ENCODE results near the gene FAM107B. TPM values are rescaled to one million over a fixed set of nuclear protein-coding genes. Genes with fewer than 3 reads are reported as not detected.
A peak's percentile ranks its signal among the peaks of the same experiment; 100 is the strongest.

The FAM107B gene
- total RNA-seq, 1 donor from 2014 or later, result 43.0 TPM

DNA sequence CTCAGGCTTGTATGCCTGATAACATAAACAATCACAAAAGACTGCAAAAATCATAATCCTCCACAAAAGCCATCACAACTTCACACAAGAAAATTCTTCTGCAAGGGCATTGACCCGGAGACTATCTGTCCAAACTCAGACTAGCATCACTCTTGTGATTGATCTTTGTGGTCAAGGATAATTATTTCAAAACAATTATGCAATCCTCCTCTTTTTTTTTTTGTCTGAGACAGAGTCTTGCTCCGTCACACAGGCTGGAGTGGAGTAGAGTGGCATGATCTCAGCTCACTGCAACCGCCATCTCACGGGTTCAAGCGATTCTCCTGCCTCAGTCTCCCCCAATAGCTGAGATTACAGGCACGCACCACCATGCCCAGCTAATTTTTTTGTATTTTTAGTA lies 41.0 kb upstream of the FAM107B start:
- Histone ChIP-seq H3K4me2 (no peak overlapping the region), H3K27ac (no peak overlapping the region), H3K27me3 (no peaks in the 10 kb centered on the region), H3K4me1 (no peaks in the 10 kb centered on the region), H4K20me1 (ENCODE audit: low read depth) (no peaks in the 10 kb centered on the region), H2AFZ (replicated peaks) (no peak overlapping the region), H3K9ac (no peak overlapping the region), H3K9me3 (ENCODE audit: low read depth) (no peaks in the 10 kb centered on the region), H3K4me3 (no peak overlapping the region), H3K79me2 (ENCODE audit: low read depth) (no peaks in the 10 kb centered on the region), H3K36me3 (no peaks in the 10 kb centered on the region), H3F3A (ENCODE audit: low read depth) (no peaks in the 10 kb centered on the region)
- Mint-ChIP-seq H3K27me3 (ENCODE audit: insufficient read depth, low read depth) (no peaks in the 10 kb centered on the region), H3K36me3 (no peaks in the 10 kb centered on the region), H3K27ac (no peak overlapping the region), H3K4me1 (peaks cover 3% of the 10 kb centered on the region), H3K4me3 (no peak overlapping the region), H3K9me3 (no peaks in the 10 kb centered on the region)
- no peak for TF ChIP-seq EZH2phosphoT487 (IDR thresholded peaks at IDR 0.05)
- no peak for TF ChIP-seq EZH2 (IDR thresholded peaks at IDR 0.05)
- TF ChIP-seq, protein P1, sequence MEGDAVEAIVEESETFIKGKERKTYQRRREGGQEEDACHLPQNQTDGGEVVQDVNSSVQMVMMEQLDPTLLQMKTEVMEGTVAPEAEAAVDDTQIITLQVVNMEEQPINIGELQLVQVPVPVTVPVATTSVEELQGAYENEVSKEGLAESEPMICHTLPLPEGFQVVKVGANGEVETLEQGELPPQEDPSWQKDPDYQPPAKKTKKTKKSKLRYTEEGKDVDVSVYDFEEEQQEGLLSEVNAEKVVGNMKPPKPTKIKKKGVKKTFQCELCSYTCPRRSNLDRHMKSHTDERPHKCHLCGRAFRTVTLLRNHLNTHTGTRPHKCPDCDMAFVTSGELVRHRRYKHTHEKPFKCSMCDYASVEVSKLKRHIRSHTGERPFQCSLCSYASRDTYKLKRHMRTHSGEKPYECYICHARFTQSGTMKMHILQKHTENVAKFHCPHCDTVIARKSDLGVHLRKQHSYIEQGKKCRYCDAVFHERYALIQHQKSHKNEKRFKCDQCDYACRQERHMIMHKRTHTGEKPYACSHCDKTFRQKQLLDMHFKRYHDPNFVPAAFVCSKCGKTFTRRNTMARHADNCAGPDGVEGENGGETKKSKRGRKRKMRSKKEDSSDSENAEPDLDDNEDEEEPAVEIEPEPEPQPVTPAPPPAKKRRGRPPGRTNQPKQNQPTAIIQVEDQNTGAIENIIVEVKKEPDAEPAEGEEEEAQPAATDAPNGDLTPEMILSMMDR (IDR thresholded peaks at IDR 0.05), result no peak
- DNase-seq (ENCODE audit: low spot score), result no peak

DNA sequence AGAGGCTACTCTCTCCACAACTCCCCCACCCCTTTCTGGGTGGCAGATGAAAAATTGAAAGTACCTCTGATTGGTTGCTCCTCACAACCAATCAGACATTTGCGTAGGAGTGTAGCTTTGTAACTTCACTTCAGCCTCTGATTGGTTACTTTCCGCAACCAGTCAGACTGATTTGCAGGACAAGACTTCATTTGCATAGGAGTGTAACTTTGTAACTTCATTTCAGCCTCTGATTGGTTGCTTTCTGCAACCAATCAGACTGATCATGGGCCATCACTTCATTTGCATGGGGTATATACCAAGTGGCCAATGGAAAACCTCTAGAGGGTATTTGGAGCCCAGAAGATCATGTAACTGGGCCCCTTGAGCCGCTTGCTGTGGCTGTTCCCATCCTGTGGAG lies 37.6 kb upstream of the FAM107B start:
- DNase-seq (ENCODE audit: low spot score), result peak; percentile 2
- no peak overlapping the region for H3K4me3 ChIP-seq
- H4K20me1 ChIP-seq (ENCODE audit: low read depth), result no peaks in the 10 kb centered on the region
- H3K9me3 Mint-ChIP-seq, result no peaks in the 10 kb centered on the region
- no peaks in the 10 kb centered on the region for H3F3A ChIP-seq (ENCODE audit: low read depth)
- no peak overlapping the region for H3K27ac ChIP-seq
- no peak overlapping the region for H3K4me2 ChIP-seq
- H2AFZ ChIP-seq (replicated peaks), result peak overlapping the region; percentile 59
- no peaks in the 10 kb centered on the region for H3K27me3 ChIP-seq
- H3K36me3 ChIP-seq, result no peaks in the 10 kb centered on the region
- no peaks in the 10 kb centered on the region for H3K4me1 ChIP-seq
- no peaks in the 10 kb centered on the region for H3K36me3 Mint-ChIP-seq
- no peak overlapping the region for H3K9ac ChIP-seq
- no peak overlapping the region for H3K27ac Mint-ChIP-seq
- peaks cover 5% of the 10 kb centered on the region for H3K27me3 Mint-ChIP-seq (ENCODE audit: insufficient read depth, low read depth)
- no peak overlapping the region for H3K4me3 Mint-ChIP-seq
- no peaks in the 10 kb centered on the region for H3K9me3 ChIP-seq (ENCODE audit: low read depth)
- no peaks in the 10 kb centered on the region for H3K4me1 Mint-ChIP-seq
- H3K79me2 ChIP-seq (ENCODE audit: low read depth), result no peaks in the 10 kb centered on the region
- TF ChIP-seq, protein P1 (IDR thresholded peaks at IDR 0.05), result no peak
- no peak for TF ChIP-seq EZH2 (IDR thresholded peaks at IDR 0.05)
- no peak for TF ChIP-seq EZH2phosphoT487 (IDR thresholded peaks at IDR 0.05)

DNA sequence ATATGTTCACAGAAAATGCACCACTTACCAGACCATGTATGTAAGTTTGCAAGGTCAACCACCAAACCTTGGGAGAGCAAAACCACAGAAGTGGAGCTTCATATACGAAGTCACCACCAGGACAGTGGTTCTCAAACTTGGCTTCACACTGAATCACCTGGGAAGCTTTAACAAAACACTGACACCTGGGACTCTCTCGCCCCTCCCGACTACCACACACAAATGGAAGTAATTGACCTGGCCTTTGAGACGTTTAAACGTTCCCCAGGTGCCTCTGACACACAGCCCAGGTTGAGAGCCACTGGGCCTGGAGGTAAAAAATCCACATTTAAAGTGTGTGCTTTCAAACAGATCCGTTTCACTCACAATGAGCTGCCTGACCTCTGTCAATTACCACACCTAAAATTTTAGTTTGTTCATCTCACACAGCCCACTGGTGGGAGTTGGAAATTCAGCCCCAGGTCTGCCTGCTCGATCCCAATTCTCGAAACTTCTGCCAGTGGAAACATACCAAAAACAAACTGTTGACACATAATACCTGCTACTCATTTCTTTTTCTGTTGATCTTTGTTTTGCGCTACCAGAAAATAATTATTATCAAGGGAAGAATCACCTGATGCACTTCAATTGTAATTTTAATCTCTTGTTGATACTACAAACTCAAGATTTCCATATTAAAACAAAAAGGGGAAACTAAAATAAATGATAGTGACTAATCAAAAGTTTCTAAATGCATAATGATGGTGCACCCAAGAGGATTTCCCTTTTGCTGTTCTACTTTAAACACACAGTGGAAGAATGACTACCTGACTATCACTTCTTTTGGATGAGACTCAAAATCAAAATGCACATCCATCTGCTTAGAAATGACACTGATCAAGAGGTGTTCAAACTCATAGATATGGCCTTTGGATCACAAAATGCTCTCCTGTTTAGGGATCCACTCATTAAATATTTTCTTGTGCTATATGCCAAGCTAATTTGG lies 36.6 kb upstream of the FAM107B start:
- no peaks in the 10 kb centered on the region for H4K20me1 ChIP-seq (ENCODE audit: low read depth)
- no peaks in the 10 kb centered on the region for H3K36me3 Mint-ChIP-seq
- peak overlapping the region; percentile 37 for H3K27ac Mint-ChIP-seq
- H3K9me3 ChIP-seq (ENCODE audit: low read depth), result no peaks in the 10 kb centered on the region
- H3K9me3 Mint-ChIP-seq, result no peaks in the 10 kb centered on the region
- no peaks in the 10 kb centered on the region for H3K27me3 ChIP-seq
- no peak overlapping the region for H3K4me3 ChIP-seq
- DNase-seq (ENCODE audit: low spot score), result no peak
- no peak overlapping the region for H2AFZ ChIP-seq (replicated peaks)
- H3K27me3 Mint-ChIP-seq (ENCODE audit: insufficient read depth, low read depth), result peaks cover 5% of the 10 kb centered on the region
- no peak for TF ChIP-seq EZH2phosphoT487 (IDR thresholded peaks at IDR 0.05)
- TF ChIP-seq, protein P1 (IDR thresholded peaks at IDR 0.05), result no peak
- no peak for TF ChIP-seq EZH2 (IDR thresholded peaks at IDR 0.05)
- no peak overlapping the region for H3K27ac ChIP-seq
- no peaks in the 10 kb centered on the region for H3K79me2 ChIP-seq (ENCODE audit: low read depth)
- H3K4me1 Mint-ChIP-seq, result no peaks in the 10 kb centered on the region
- H3K36me3 ChIP-seq, result no peaks in the 10 kb centered on the region
- H3K4me3 Mint-ChIP-seq, result no peak overlapping the region
- H3K4me2 ChIP-seq, result no peak overlapping the region
- H3F3A ChIP-seq (ENCODE audit: low read depth), result no peaks in the 10 kb centered on the region
- H3K9ac ChIP-seq, result no peak overlapping the region
- H3K4me1 ChIP-seq, result no peaks in the 10 kb centered on the region

Measured in neural progenitor cell (in vitro differentiated cells).